Naive thymus-derived CD8-positive, alpha-beta T cell (primary cell): ENCODE data around the gene NKTR. TPM values are rescaled to one million over a fixed set of nuclear protein-coding genes. Genes with fewer than 3 reads are reported as not detected.

ENCODE experiments used
- ATAC-seq, 2 donors: fragments of 150-1000 bp; cut with Tn5 transposase in 1 of 2; sonication (Bioruptor Pico), chemical (Tn5 transposase) in 1 of 2; 1 replicate in 1 of 2; 2 replicates in 1 of 2; pipeline ENCODE4 v1.10.0; 2021; ENCODE audit warnings: mild to moderate bottlenecking in 2 of 2, moderate library complexity in 2 of 2
- POLR2A ChIA-PET: fragments of 350-600 bp; sonication (Branson Sonifier 250); formaldehyde crosslinking; loops from one replicate; lab custom pipeline; 2021; ENCODE audit warnings: antibody characterized with exemption; lab: Charles Lee
- DNase-seq, 10 donors: peaks; one replicate each; pipeline versions ENCODE4 v3.0.0 to v3.0.0-alpha.2; 2020 to 2022
- H3K27ac Mint-ChIP-seq, 10 donors: one replicate each; pipeline ENCODE4 v1.8.0; 2020 to 2022; ENCODE audit warnings: mild to moderate bottlenecking in 10 of 10, mixed read lengths in 10 of 10, moderate library complexity in 4 of 10, inconsistent platforms in 1 of 10
- H3K27me3 Mint-ChIP-seq, 5 donors: one replicate each; pipeline ENCODE4 v1.8.0; 2021 to 2022; ENCODE audit warnings: mixed read lengths in 5 of 5
- H3K36me3 Mint-ChIP-seq, 3 donors: one replicate each; pipeline ENCODE4 v1.8.0; 2020 to 2022; ENCODE audit warnings: mixed read lengths in 3 of 3, mild to moderate bottlenecking in 2 of 3, inconsistent platforms in 1 of 3
- H3K4me1 Mint-ChIP-seq, 4 donors: one replicate each; pipeline ENCODE4 v1.8.0; 2021 to 2022; ENCODE audit warnings: mixed read lengths in 4 of 4
- H3K4me3 Mint-ChIP-seq, 10 donors: one replicate each; pipeline ENCODE4 v1.8.0; 2020 to 2022; ENCODE audit warnings: mild to moderate bottlenecking in 10 of 10, mixed read lengths in 10 of 10, moderate library complexity in 6 of 10, inconsistent platforms in 1 of 10
- H3K9me3 Mint-ChIP-seq, 9 donors: one replicate each; pipeline ENCODE4 v1.8.0; 2020 to 2022; ENCODE audit warnings: mixed read lengths in 9 of 9, mild to moderate bottlenecking in 3 of 9, inconsistent platforms in 1 of 9, moderate library complexity in 1 of 9
- polyA plus RNA-seq, 3 donors: library from polyadenylated mRNA; unstranded; fragments of 300-500 nt; fragmentation: Illumina TruSeq; gene quantifications; one replicate each; pipeline ENCODE4 v1.2.3, GENCODE V29; 2021
- total RNA-seq, 8 experiments: library from RNA in 2 of 8; stranded (reverse) in 2 of 8; gene quantifications; one replicate each; pipeline ENCODE4 v1.2.3 and lab custom pipeline; 2021 to 2026

The NKTR gene
- total and polyA plus RNA-seq, 5 experiments from 2014 or later = 9.5 to 254 (median 14.3) TPM

- Mint-ChIP-seq H3K4me3 (no peak overlapping the region), H3K36me3 (no peaks in the 10 kb centered on the region)
- ATAC-seq = no peak
These were observed 58.4 kb downstream of the NKTR start for GRCh38 chr3:42658771-42659390.

GRCh38 chr3:42659451-42660130 lies 59.1 kb downstream of the NKTR start:
- POLR2A ChIA-PET = no interaction called here
- Mint-ChIP-seq H3K9me3 (no peaks in the 10 kb centered on the region), H3K4me3 (no peak overlapping the region), H3K4me1 (peaks cover 0 to 11% (median 2%) of the 10 kb centered on the region in 4 donors), H3K27ac (no peak overlapping the region), H3K27me3 (no peaks in the 10 kb centered on the region), H3K36me3 (no peaks in the 10 kb centered on the region)
- no peak for DNase-seq
- ATAC-seq = no peak

More at GRCh38 chr3:42658771-42659390, 58.4 kb downstream of the NKTR start:
- Mint-ChIP-seq H3K27ac (peak overlapping the region in 2 of 10 donors; percentile 48 to 56), H3K27me3 (no peaks in the 10 kb centered on the region), H3K4me1 (peaks cover 0 to 11% (median 2%) of the 10 kb centered on the region in 4 donors), H3K9me3 (no peaks in the 10 kb centered on the region)
- DNase-seq = no peak
- POLR2A ChIA-PET = no interaction called here

- no peaks in the 10 kb centered on the region for H3K27me3 Mint-ChIP-seq
- DNase-seq (no peak), ATAC-seq (no peak)
- no peaks in the 10 kb centered on the region for H3K36me3 Mint-ChIP-seq
- H3K4me3 Mint-ChIP-seq = no peak overlapping the region
- POLR2A ChIA-PET = no interaction called here
- H3K9me3 Mint-ChIP-seq = no peaks in the 10 kb centered on the region
- H3K27ac Mint-ChIP-seq = no peak overlapping the region
- H3K4me1 Mint-ChIP-seq = peaks cover 0 to 9% (median 2%) of the 10 kb centered on the region in 4 donors
These were observed 59.7 kb downstream of the NKTR start for GRCh38 chr3:42660131-42660715.

GRCh38 chr3:42660898-42661297 lies 60.4 kb downstream of the NKTR start:
- POLR2A ChIA-PET = no interaction called here
- no peaks in the 10 kb centered on the region for H3K36me3 Mint-ChIP-seq
- ATAC-seq (no peak), DNase-seq (no peak)
- no peak overlapping the region for H3K4me3 Mint-ChIP-seq
- H3K9me3 Mint-ChIP-seq = no peaks in the 10 kb centered on the region
- peak overlapping the region in 1 of 10 donors; percentile 75 for H3K27ac Mint-ChIP-seq
- H3K4me1 Mint-ChIP-seq = peaks cover 0 to 6% (median 2%) of the 10 kb centered on the region in 4 donors
- H3K27me3 Mint-ChIP-seq = no peaks in the 10 kb centered on the region

GRCh38 chr3:42661593-42662022 lies 61.1 kb downstream of the NKTR start:
- DNase-seq (no peak), ATAC-seq (no peak)
- POLR2A ChIA-PET = no interaction called here
- peaks cover 0 to 3% (median under 1%) of the 10 kb centered on the region in 4 donors for H3K4me1 Mint-ChIP-seq
- no peak overlapping the region for H3K4me3 Mint-ChIP-seq
- no peaks in the 10 kb centered on the region for H3K27me3 Mint-ChIP-seq
- no peak overlapping the region for H3K27ac Mint-ChIP-seq
- no peaks in the 10 kb centered on the region for H3K36me3 Mint-ChIP-seq
- no peaks in the 10 kb centered on the region for H3K9me3 Mint-ChIP-seq

- no peak overlapping the region for H3K27ac Mint-ChIP-seq
- POLR2A ChIA-PET = no interaction called here
- no peaks in the 10 kb centered on the region for H3K27me3 Mint-ChIP-seq
- H3K9me3 Mint-ChIP-seq = no peaks in the 10 kb centered on the region
- H3K36me3 Mint-ChIP-seq = no peaks in the 10 kb centered on the region
- H3K4me1 Mint-ChIP-seq = peaks cover 0 to 3% (median under 1%) of the 10 kb centered on the region in 4 donors
- H3K4me3 Mint-ChIP-seq = no peak overlapping the region
- ATAC-seq (no peak), DNase-seq (no peak)
These were observed 61.7 kb downstream of the NKTR start for GRCh38 chr3:42662037-42662812.

GRCh38 chr3:42662813-42663535 lies 62.5 kb downstream of the NKTR start:
- no peaks in the 10 kb centered on the region for H3K36me3 Mint-ChIP-seq
- no peak overlapping the region for H3K4me3 Mint-ChIP-seq
- DNase-seq = no peak
- POLR2A ChIA-PET = interaction anchor here (1.1 kb wide), 1 partner anchor 9 kb away, joined by 4 read pairs; no protein-coding TSS in a partner anchor
- H3K27me3 Mint-ChIP-seq = peaks cover 0 to 1% (median 0%) of the 10 kb centered on the region in 5 donors
- no peak overlapping the region for H3K27ac Mint-ChIP-seq
- H3K4me1 Mint-ChIP-seq = peaks cover 0 to 3% (median under 1%) of the 10 kb centered on the region in 4 donors
- no peak for ATAC-seq
- peaks cover 0 to 2% (median 0%) of the 10 kb centered on the region in 9 donors for H3K9me3 Mint-ChIP-seq

- DNase-seq = no peak
- Mint-ChIP-seq H3K27me3 (peaks cover 0 to 1% (median 0%) of the 10 kb centered on the region in 5 donors), H3K9me3 (peaks cover 0 to 2% (median 0%) of the 10 kb centered on the region in 9 donors), H3K4me1 (peaks cover 0 to 3% (median under 1%) of the 10 kb centered on the region in 4 donors), H3K36me3 (no peaks in the 10 kb centered on the region), H3K4me3 (no peak overlapping the region), H3K27ac (peak overlapping the region in 1 of 10 donors; percentile 40)
- POLR2A ChIA-PET = interaction anchor here (1.1 kb wide), 1 partner anchor 10 kb away, joined by 4 read pairs; no protein-coding TSS in a partner anchor
- ATAC-seq = no peak
These were observed 63.3 kb downstream of the NKTR start for GRCh38 chr3:42663581-42664437.

- peaks cover 0 to 3% (median under 1%) of the 10 kb centered on the region in 4 donors for H3K4me1 Mint-ChIP-seq
- DNase-seq = no peak
- peaks cover 0 to 2% (median 0%) of the 10 kb centered on the region in 9 donors for H3K9me3 Mint-ChIP-seq
- H3K27me3 Mint-ChIP-seq = peaks cover 0 to 1% (median 0%) of the 10 kb centered on the region in 5 donors
- POLR2A ChIA-PET = no interaction called here
- no peak overlapping the region for H3K27ac Mint-ChIP-seq
- no peak for ATAC-seq
- no peaks in the 10 kb centered on the region for H3K36me3 Mint-ChIP-seq
- no peak overlapping the region for H3K4me3 Mint-ChIP-seq
These were observed 63.9 kb downstream of the NKTR start for GRCh38 chr3:42664438-42664803.

GRCh38 chr3:42665050-42665878 lies 64.8 kb downstream of the NKTR start:
- DNase-seq (no peak), ATAC-seq (no peak)
- Mint-ChIP-seq H3K36me3 (no peaks in the 10 kb centered on the region), H3K27ac (peak overlapping the region in 1 of 10 donors; percentile 49), H3K27me3 (peaks cover 0 to 1% (median 0%) of the 10 kb centered on the region in 5 donors), H3K4me3 (no peak overlapping the region), H3K9me3 (peaks cover 0 to 2% (median 0%) of the 10 kb centered on the region in 9 donors), H3K4me1 (peaks cover 0 to 3% (median 0%) of the 10 kb centered on the region in 4 donors)
- POLR2A ChIA-PET = no interaction called here
